Renal cortex interstitium (tissue), 11 donors: ENCODE data around the gene STRN3. TPM values are rescaled to one million over a fixed set of nuclear protein-coding genes. Genes with fewer than 3 reads are reported as not detected.

Experiments
- DNase-seq, 11 donors: peaks; one replicate each; pipeline ENCODE4 v3.0.0-alpha.2; 2013; ENCODE audit warnings: low read depth in 9 of 11, low spot score in 4 of 11; ENCODE audit errors: extremely low read depth in 1 of 11
- polyA plus RNA-seq, 3 donors: library from polyadenylated mRNA; unstranded; fragments of 120-200 nt; gene quantifications; one replicate each; pipeline ENCODE4 v1.2.1, GENCODE V29; 2013; ENCODE audit not compliant: insufficient read length in 3 of 3

STRN3 gene
- polyA plus RNA-seq, 3 donors = 43.7 to 52.7 (median 45.6) TPM

DNA sequence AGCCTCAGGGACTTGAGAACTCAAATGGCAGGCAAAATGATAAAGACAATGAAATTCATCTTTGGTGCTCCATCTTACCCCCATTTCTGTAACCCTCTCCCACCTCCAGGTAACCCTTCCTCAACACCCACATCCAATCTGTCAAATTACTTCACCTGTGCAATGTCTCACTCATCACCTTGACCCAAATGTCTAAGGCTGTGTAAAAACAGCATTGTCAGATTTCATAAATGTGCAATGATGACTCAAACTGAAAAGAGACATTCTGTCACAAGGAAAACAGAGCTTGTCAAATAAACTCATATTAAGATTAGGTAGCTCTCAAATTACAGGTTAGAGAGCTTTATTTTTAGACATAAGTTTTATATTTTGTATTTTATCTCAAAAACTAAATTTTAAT, 171.7 kb downstream of the STRN3 start:
- no peak for DNase-seq

DNA sequence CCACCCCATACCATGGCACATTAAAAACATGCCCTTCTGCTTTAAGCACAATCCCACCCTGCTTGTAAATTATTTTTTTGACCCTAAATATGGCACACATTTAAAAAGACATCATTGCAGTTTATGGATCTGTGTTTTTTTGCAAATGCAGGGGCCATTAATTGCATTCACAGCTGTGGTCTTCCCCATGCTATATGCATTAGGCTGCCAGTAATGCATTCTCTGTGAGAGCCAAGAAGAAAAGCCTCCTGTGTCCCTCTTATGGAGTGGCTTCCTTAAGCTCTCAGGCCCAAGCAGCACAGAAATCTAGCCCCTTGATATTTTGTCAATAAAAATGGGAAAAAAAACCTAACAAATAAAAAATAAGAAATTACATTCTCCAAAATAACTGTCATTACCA, 172.2 kb downstream of the STRN3 start:
- DNase-seq = no peak

DNA sequence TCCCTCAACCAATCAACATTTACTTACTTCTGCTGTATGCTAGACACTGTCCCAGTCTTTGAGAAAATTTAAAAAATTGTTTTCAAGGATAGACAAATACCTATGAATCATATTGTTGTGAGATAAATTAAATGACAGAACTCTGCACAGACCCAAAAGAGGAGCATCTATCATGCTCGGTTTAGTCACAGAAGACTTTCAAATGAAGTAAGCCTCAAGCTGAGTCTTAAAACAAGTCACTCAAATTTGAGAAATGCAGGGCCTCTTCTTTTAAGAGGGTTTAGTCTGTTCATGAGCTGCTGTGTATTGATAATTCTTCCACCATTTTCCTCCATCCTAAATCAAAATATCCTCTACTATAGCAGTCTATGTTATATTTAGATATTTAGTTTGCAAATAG, 176.2 kb downstream of the STRN3 start:
- DNase-seq = no peak

DNA sequence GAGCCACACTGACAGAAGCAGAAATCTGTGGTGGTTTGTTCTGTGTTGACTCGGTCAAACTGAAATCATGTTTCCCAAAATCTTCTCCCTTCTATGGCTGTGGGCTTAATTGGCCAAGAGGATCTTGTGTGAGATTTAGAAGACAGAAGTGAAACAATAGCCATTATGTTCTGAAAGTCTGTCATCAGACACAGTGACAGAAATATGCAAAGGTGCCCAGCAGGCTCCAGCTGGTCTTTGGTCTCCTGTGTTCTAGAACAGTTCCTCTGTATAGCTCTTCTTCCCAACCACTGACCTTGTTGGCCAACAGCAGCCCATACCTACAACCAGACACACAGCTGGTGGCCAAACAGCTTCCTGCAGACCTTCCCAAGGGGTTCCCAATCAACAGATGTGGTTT, 176.8 kb downstream of the STRN3 start:
- DNase-seq = no peak

DNA sequence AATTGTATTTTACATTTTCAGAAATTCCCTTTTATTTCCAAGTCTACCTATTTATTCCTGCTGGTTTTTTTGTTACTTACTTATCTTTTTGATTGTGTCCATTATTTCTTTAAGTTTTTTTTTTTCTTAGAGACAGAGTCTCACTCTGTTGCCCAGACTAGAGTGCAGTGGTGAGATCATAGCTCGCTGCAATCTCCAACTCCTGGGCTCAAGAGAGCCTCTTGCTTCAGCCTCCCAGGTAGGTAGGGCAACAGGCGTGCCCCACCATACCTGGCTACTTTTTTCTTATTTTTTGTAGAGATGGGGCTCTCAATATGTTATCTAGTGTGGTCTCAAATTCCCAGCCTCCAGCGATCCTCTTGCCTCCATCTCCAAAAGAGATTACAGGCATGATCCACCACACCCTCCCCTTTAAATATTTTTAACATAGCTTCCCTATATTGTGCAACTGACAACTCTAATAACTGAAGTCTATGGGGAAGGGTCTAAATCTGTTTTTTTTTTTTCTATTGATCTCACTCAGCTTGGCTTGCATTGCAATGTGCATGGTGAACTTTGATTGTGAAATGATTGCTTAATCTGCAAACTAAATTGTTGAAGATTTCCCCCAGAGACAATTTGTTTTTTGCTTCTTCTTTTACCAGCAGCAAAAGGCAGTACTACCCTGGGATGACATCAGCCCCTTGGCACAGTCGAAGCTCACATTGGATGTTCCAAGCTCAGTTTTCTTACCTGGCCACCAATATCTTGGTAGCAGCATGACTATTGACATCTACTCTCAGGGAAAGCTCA, 177.5 kb downstream of the STRN3 start:
- DNase-seq = no peak

Other genes starting within 250 kb of the STRN3 start
- gene COCH, start 151.8 kb downstream of the STRN3 start, polyA plus RNA-seq = 1 to 10 TPM; 3.4 to 4.3 (median 4.3) TPM
- 10 to 100 TPM; 15.9 to 20.2 (median 19.0) TPM for gene AP4S1, start 730 bp downstream of the STRN3 start, polyA plus RNA-seq
- gene HECTD1, start 181.4 kb upstream of the STRN3 start, polyA plus RNA-seq = 100 to 1,000 TPM; 165 to 195 (median 170) TPM